K562 (cell line): ENCODE data around the gene HSD17B13. TPM values are rescaled to one million over a fixed set of nuclear protein-coding genes. Genes with fewer than 3 reads are reported as not detected.

Experiments used
- ATAC-seq: fragments of 200-7000 bp; cut with Tn5 transposase; 3 replicates; pipeline ENCODE4 v1.9.1; 2020; ENCODE audit warnings: moderate library complexity
- BruUV-seq: library from RNA; stranded (reverse); fragments of 400-500 nt; replicated peaks from 2 replicates; lab custom pipeline; 2021; lab: Mats Ljungman, UMichigan
- CTCF ChIA-PET: fragments of 300-600 bp; formaldehyde crosslinking; extraction: SDS; loops from one replicate; lab custom pipeline; 2021; ENCODE audit warnings: low intra/inter-chr PET ratio; lab: Yijun Ruan, JAX
- POLR2A ChIA-PET: fragments of 300-600, 350-650 bp; sonication (Branson Sonifier 250); formaldehyde crosslinking; extraction: SDS; loops from one replicate; lab custom pipeline; 2021; ENCODE audit warnings: antibody characterized with exemption, inconsistent platforms; lab: Yijun Ruan, JAX
- DNase-seq, 4 experiments: peaks; one replicate each; pipeline versions ENCODE4 v3.0.0 to v3.0.0-alpha.2; 2011 to 2018; ENCODE audit warnings: low spot score in 3 of 4, mixed read lengths in 3 of 4; ENCODE audit errors: extremely low read depth in 1 of 4
- FAIRE-seq: peaks from 2 replicates; lab custom pipeline; 2011; peaks lifted over from hg19 to GRCh38; lab: Jason Lieb, UNC
- H2AFZ ChIP-seq: 2 replicates; pipeline ENCODE4 v1.6.0; 2011; ENCODE audit warnings: low read depth, low read length, control low read depth, inconsistent platforms
- H3K27ac ChIP-seq: fragments of 200-600 bp; 3 replicates; pipeline ENCODE4 v1.8.0; 2011; ENCODE audit warnings: low read depth, mild to moderate bottlenecking, control low read depth, inconsistent platforms, low read length, moderate library complexity, mixed read lengths; ENCODE audit errors: extremely low read depth
- H3K27me3 ChIP-seq, 2 experiments: fragments of 300-600 bp in 1 of 2; 2 replicates in 1 of 2; 3 replicates in 1 of 2; pipeline versions ENCODE4 v1.6.0 to v1.8.0; 2011; ENCODE audit warnings: inconsistent platforms in 2 of 2, low read length in 2 of 2, mild to moderate bottlenecking in 1 of 2, mixed read lengths in 1 of 2, moderate library complexity in 1 of 2; ENCODE audit not compliant: control insufficient read depth in 2 of 2, insufficient read depth in 2 of 2
- H3K36me3 ChIP-seq: fragments of 300-600 bp; 3 replicates; pipeline ENCODE4 v1.8.0; 2011; ENCODE audit warnings: mild to moderate bottlenecking, low read length, inconsistent platforms; ENCODE audit not compliant: control insufficient read depth, insufficient read depth
- H3K4me1 ChIP-seq, 2 experiments: fragments of 200-600 bp in 1 of 2; replicated peaks in 1 of 2; 2 replicates in 1 of 2; 3 replicates in 1 of 2; pipeline versions ENCODE4 v1.5.1 to v1.8.0; 2011; ENCODE audit warnings: inconsistent platforms in 2 of 2, low read length in 2 of 2, mild to moderate bottlenecking in 1 of 2, mixed read lengths in 1 of 2, moderate library complexity in 1 of 2; ENCODE audit not compliant: control insufficient read depth in 2 of 2, insufficient read depth in 2 of 2
- H3K4me2 ChIP-seq: 2 replicates; pipeline ENCODE4 v1.6.1; 2011; ENCODE audit warnings: low read length, control low read depth, inconsistent platforms, mixed read lengths; ENCODE audit not compliant: insufficient read depth
- H3K4me3 ChIP-seq: fragments of 200-600 bp; sonication (generic), shearing (Covaris generic); 2 replicates; pipeline ENCODE4 v1.5.1; 2016; ENCODE audit warnings: control low read depth, inconsistent platforms
- H3K79me2 ChIP-seq: fragments of 200-600 bp; 3 replicates; pipeline ENCODE4 v1.8.0; 2011; ENCODE audit warnings: low read length, inconsistent platforms; ENCODE audit not compliant: control insufficient read depth, insufficient read depth
- H3K9ac ChIP-seq, 2 experiments: 2 replicates each; pipeline versions ENCODE4 v1.6.0 to v1.6.1; 2011; ENCODE audit warnings: low read depth in 2 of 2, low read length in 2 of 2, control low read depth in 1 of 2, inconsistent platforms in 1 of 2, mild to moderate bottlenecking in 1 of 2, mixed read lengths in 1 of 2; ENCODE audit not compliant: insufficient read depth in 1 of 2
- H3K9me1 ChIP-seq: one replicate; pipeline ENCODE4 v1.6.0; 2011; ENCODE audit warnings: inconsistent platforms, mild to moderate bottlenecking, low read length, moderate library complexity; ENCODE audit not compliant: control insufficient read depth, insufficient read depth
- H3K9me3 ChIP-seq: replicated peaks from 2 replicates; pipeline ENCODE4 v1.5.1; 2011; ENCODE audit warnings: low read depth, low read length, inconsistent platforms; ENCODE audit not compliant: control insufficient read depth, insufficient read depth
- H4K20me1 ChIP-seq: replicated peaks from 2 replicates; pipeline ENCODE4 v1.6.1; 2011; ENCODE audit warnings: low read length, inconsistent platforms, mixed read lengths; ENCODE audit not compliant: control insufficient read depth, insufficient read depth
- ADNP ChIP-seq: fragments of 200-800 bp; sonication (Bioruptor generic); IDR thresholded peaks from 2 replicates; pipeline ENCODE4 v1.6.1; 2016; ENCODE audit warnings: missing genetic modification characterization, missing compliant biosample characterization
- CAMTA2 ChIP-seq: fragments of 250-450 bp; sonication (Bioruptor Pico); conservative IDR thresholded peaks from 2 replicates; pipeline ENCODE4 v1.5.1; 2022
- CBX2 ChIP-seq: fragments of 200-600 bp; sonication (generic); IDR thresholded peaks from one replicate; pipeline ENCODE4 v1.6.1; 2012; ENCODE audit warnings: mild to moderate bottlenecking, low read length, inconsistent platforms; ENCODE audit not compliant: insufficient read depth, poor library complexity, severe bottlenecking
- GTF2F1 ChIP-seq: IDR thresholded peaks from 2 replicates; pipeline ENCODE4 v1.6.1; 2011; ENCODE audit warnings: low read depth, low read length, improper control_type of control experiment
- HMGN3 ChIP-seq: IDR thresholded peaks from 2 replicates; pipeline ENCODE4 v1.6.1; 2011; ENCODE audit warnings: borderline replicate concordance, low read depth, mild to moderate bottlenecking, mixed read lengths, low read length; ENCODE audit not compliant: insufficient read length; ENCODE audit errors: extremely low read depth
- KDM5B ChIP-seq: fragments of 200-600 bp; sonication (generic); IDR thresholded peaks from 2 replicates; pipeline ENCODE4 v1.6.1; 2012; ENCODE audit warnings: low read depth, mild to moderate bottlenecking, moderate library complexity, low read length, control low read depth, inconsistent platforms; ENCODE audit not compliant: insufficient replicate concordance
- RAD51 ChIP-seq: fragments of 450-650 bp; IDR thresholded peaks from 2 replicates; pipeline ENCODE4 v1.7.1; 2016; ENCODE audit warnings: low read depth, mild to moderate bottlenecking, borderline replicate concordance
- SIX5 ChIP-seq, 2 experiments: IDR thresholded peaks; 2 replicates each; pipeline ENCODE4 v1.6.1; 2011; ENCODE audit warnings: low read length in 2 of 2, borderline replicate concordance in 1 of 2, low read depth in 1 of 2, mild to moderate bottlenecking in 1 of 2, moderate library complexity in 1 of 2; ENCODE audit not compliant: insufficient read depth in 1 of 2
- WGBS: fragments of 100-300 bp; shearing (Covaris generic); methylation state at CpG from one replicate; pipeline ENCODE4 v1.1.6; 2016; ENCODE audit warnings: low coverage, mixed read lengths; ENCODE audit not compliant: insufficient coverage; ENCODE audit errors: missing lambda C conversion rate; 5-methylcytosine and 5-hydroxymethylcytosine counted together
- in situ Hi-C: fragments of 300-500 bp; cut with MboI; formaldehyde crosslinking; loops from 4 replicates; pipeline ENCODE4 v1.15.0; 2018; ENCODE audit warnings: inconsistent platforms, mixed read lengths
- intact Hi-C: fragments of 100-400 bp; cut with micrococcal nuclease; formaldehyde crosslinking; loops from 2 replicates; pipeline ENCODE4 v1.14.2; 2022
- polyA plus RNA-seq, 8 experiments: library from polyadenylated mRNA; depleted of rRNA in 4 of 8; stranded (reverse) in 5 of 8; unstranded in 3 of 8; fragments of >200 nt; fragmentation: Nextera tagmentation in 2 of 8; fragmentation: Illumina TruSeq in 1 of 8; extraction: Ambion mirVana in 2 of 8; extraction: Trizol in 1 of 8; gene quantifications; 2 replicates each; pipeline versions ENCODE4 v1.2.1 to v1.2.3, GENCODE V29; 2011 to 2014; ENCODE audit warnings: inconsistent platforms in 1 of 8, missing spikeins in 1 of 8
- total RNA-seq, 7 experiments: library from RNA; depleted of rRNA in 6 of 7; stranded (reverse); fragments of >200 nt in 6 of 7; fragmentation: Illumina TruSeq in 2 of 7; extraction: Trizol in 2 of 7; gene quantifications; 2 replicates each; pipeline versions ENCODE4 v1.2.1 to v1.2.3, GENCODE V29; 2011 to 2021; ENCODE audit warnings: low replicate concordance in 1 of 7
- TF ChIP-seq, protein P1 (sequence below): fragments of 250-450 bp; sonication (Bioruptor Pico); IDR thresholded peaks from 2 replicates; pipeline ENCODE4 v1.5.1; 2021; ENCODE audit warnings: mild to moderate bottlenecking
- TF ChIP-seq, protein P2 (sequence below): fragments of 250-450 bp; sonication (Bioruptor Pico); IDR thresholded peaks from 2 replicates; pipeline ENCODE4 v1.4.0; 2020; ENCODE audit warnings: mild to moderate bottlenecking, moderate library complexity

The HSD17B13 gene
- total and polyA plus RNA-seq, 9 of the 15 experiments (the other 6 are each of a cell fraction or from before 2014, with no cell fraction given): 0.05 to 0.36 (median 0.29) TPM

DNA sequence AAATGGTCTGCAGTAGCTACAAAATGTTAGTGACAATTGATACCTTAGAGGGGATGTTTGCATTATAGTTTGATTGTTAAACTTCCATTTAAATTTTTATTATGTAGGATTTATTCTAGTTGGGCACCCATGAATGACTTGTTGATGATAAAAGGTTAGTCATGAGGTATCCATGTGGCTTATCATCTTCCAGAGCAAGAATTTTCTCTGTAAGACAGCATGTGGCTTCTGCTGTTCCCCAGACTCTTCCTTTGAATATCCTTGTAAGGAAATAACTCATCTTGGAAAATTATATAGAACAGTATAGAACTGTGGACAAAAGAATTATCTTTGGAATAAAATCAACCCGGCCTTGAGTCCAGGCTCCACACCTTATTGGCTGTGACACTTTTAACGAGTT lies 62.2 kb downstream of the HSD17B13 start:
- in situ Hi-C loops (loop anchor here (10.0 kb wide), 1 partner anchor 584 kb away; no protein-coding TSS in a partner anchor), intact Hi-C loops (no loop called here)
- H3K4me3 ChIP-seq: no peak overlapping the region
- no peaks in the 10 kb centered on the region for H3K36me3 ChIP-seq
- DNase-seq (no peak), FAIRE-seq (no peak), ATAC-seq (no peak)
- no peaks in the 10 kb centered on the region for H3K79me2 ChIP-seq
- no peaks in the 10 kb centered on the region for H3K9me1 ChIP-seq
- no TSS peak for BruUV-seq
- WGBS: 0% methylated on average over 2 of the region's 2 CpGs
- H3K27ac ChIP-seq: no peak overlapping the region
- H3K4me2 ChIP-seq: no peak overlapping the region
- POLR2A ChIA-PET: no interaction called here
- H3K4me1 ChIP-seq: no peaks in the 10 kb centered on the region
- TF ChIP-seq ADNP: no peak
- no peak for TF ChIP-seq HMGN3
- TF ChIP-seq GTF2F1: no peak
- TF ChIP-seq, protein P1, sequence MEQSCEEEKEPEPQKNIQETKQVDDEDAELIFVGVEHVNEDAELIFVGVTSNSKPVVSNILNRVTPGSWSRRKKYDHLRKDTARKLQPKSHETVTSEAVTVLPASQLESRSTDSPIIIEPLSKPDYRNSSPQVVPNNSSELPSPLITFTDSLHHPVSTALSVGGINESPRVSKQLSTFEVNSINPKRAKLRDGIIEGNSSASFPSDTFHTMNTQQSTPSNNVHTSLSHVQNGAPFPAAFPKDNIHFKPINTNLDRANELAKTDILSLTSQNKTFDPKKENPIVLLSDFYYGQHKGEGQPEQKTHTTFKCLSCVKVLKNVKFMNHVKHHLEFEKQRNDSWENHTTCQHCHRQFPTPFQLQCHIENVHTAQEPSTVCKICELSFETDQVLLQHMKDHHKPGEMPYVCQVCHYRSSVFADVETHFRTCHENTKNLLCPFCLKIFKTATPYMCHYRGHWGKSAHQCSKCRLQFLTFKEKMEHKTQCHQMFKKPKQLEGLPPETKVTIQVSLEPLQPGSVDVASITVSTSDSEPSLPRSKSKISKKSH (CRISPR knock-in tag): no peak
- no peak overlapping the region for H3K9ac ChIP-seq
- no peak overlapping the region for H2AFZ ChIP-seq
- no peaks in the 10 kb centered on the region for H3K27me3 ChIP-seq
- H3K9me3 ChIP-seq: no peaks in the 10 kb centered on the region
- CTCF ChIA-PET: no interaction called here
- no peaks in the 10 kb centered on the region for H4K20me1 ChIP-seq

DNA sequence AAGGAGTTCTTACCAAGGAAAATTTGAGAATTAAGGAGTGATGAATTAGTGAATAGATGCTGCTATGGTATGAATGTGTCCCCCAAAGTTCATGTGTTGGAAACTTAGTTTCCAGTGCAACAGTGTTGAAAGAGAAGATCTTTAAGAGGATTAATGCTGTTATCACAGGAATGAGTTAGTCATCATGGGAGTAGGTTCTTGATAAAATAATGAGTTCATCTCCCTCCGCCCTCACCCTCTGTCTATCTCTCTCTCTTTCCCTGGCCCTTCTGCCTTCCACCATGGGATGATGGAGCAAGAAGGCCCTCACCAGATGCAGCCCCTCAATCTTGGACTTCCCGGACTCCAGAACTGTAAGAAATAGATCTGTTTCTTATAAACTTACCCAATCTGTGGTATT lies 64.0 kb downstream of the HSD17B13 start:
- WGBS: 3% methylated on average over 2 of the region's 2 CpGs
- POLR2A ChIA-PET: no interaction called here
- no peak for FAIRE-seq
- no peak for TF ChIP-seq KDM5B
- TF ChIP-seq, protein P2, sequence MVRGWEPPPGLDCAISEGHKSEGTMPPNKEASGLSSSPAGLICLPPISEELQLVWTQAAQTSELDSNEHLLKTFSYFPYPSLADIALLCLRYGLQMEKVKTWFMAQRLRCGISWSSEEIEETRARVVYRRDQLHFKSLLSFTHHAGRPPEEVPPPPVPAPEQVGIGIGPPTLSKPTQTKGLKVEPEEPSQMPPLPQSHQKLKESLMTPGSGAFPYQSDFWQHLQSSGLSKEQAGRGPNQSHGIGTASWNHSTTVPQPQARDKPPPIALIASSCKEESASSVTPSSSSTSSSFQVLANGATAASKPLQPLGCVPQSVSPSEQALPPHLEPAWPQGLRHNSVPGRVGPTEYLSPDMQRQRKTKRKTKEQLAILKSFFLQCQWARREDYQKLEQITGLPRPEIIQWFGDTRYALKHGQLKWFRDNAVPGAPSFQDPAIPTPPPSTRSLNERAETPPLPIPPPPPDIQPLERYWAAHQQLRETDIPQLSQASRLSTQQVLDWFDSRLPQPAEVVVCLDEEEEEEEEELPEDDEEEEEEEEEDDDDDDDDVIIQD (CRISPR knock-in tag): no peak
- no peak for TF ChIP-seq CAMTA2
- no peak for TF ChIP-seq RAD51
- no peak for TF ChIP-seq SIX5 (IDR thresholded peaks at IDR 0.05; ENCODE audit: borderline replicate concordance in 1 of 2, insufficient read depth in 1 of 2, low read depth in 1 of 2, low read length in 2 of 2)
- no peak for TF ChIP-seq CBX2

More for the DNA sequence above, 64.0 kb downstream of the HSD17B13 start:
- no TSS peak for BruUV-seq
- DNase-seq (no peak), ATAC-seq (no peak)
- H3K9me3 ChIP-seq: no peaks in the 10 kb centered on the region
- H2AFZ ChIP-seq: no peak overlapping the region
- H3K9me1 ChIP-seq: no peaks in the 10 kb centered on the region
- no peaks in the 10 kb centered on the region for H3K79me2 ChIP-seq
- in situ Hi-C loops (no loop called here), intact Hi-C loops (no loop called here)
- no peak overlapping the region for H3K9ac ChIP-seq
- H3K36me3 ChIP-seq: no peaks in the 10 kb centered on the region
- no peaks in the 10 kb centered on the region for H3K4me1 ChIP-seq
- H3K27me3 ChIP-seq: no peaks in the 10 kb centered on the region
- no peak overlapping the region for H3K4me3 ChIP-seq
- CTCF ChIA-PET: no interaction called here
- no peak overlapping the region for H3K4me2 ChIP-seq
- H3K27ac ChIP-seq: no peak overlapping the region
- no peaks in the 10 kb centered on the region for H4K20me1 ChIP-seq
